Measurements from ENCODE around the gene RRP36. TPM values are rescaled to one million over a fixed set of nuclear protein-coding genes. Genes with fewer than 3 reads are reported as not detected.

Gene RRP36
- total RNA-seq = 102 and 110 TPM in 2 replicates

GRCh38 chr6:43021270-43022047 lies at the start of gene RRP36:
TSS of gene RRP36 (plus strand) at chr6:43021623. CDS start at chr6:43021655, 32 bp downstream.

GRCh38 chr6:42978839-42979522 lies 42.4 kb upstream of the RRP36 start, which contains the start of gene PEX6:
TSS of gene PEX6 (minus strand) at chr6:42979181. CDS start at chr6:42979150, 31 bp downstream.

GRCh38 chr6:42984001-42984923 lies 37.2 kb upstream of the RRP36 start, which contains the start of gene PPP2R5D:
TSS of gene PPP2R5D (plus strand) at chr6:42984570. CDS start at chr6:42984678, 108 bp downstream.

GRCh38 chr6:43013843-43014433 lies 7.5 kb upstream of the RRP36 start, which contains the start of the genes KLHDC3 and MEA1:
TSS of gene KLHDC3 (plus strand) at chr6:43014249. CDS start at chr6:43017193, 2,944 bp downstream.
TSS of gene MEA1 (minus strand) at chr6:43013946. CDS start at chr6:43013813, 133 bp downstream.

GRCh38 chr6:43053545-43054205 lies 32.3 kb downstream of the RRP36 start, which contains the start of gene CUL7:
TSS of gene CUL7 (minus strand) at chr6:43053851. CDS start at chr6:43052788, 1,063 bp downstream.

GRCh38 chr6:43059168-43060033 lies 38.0 kb downstream of the RRP36 start, which contains the start of the genes KLC4 and MRPL2:
TSS of gene KLC4 (plus strand) at chr6:43059631. CDS start at chr6:43061336, 1,705 bp downstream.
TSS of gene MRPL2 (minus strand) at chr6:43059434. CDS start at chr6:43059381, 53 bp downstream.

GRCh38 chr6:43075670-43076463 lies 54.4 kb downstream of the RRP36 start, which contains the start of gene PTK7:
TSS of gene PTK7 (plus strand) at chr6:43076314. CDS start at chr6:43076489, 175 bp downstream.

Other genes with a start within 250 kb of the RRP36 start
- 6.2 and 6.9 TPM in 2 replicates for gene BICRAL, start 239.6 kb upstream of the RRP36 start, total RNA-seq
- gene RPL7L1, start 142.0 kb upstream of the RRP36 start, total RNA-seq = 148 and 153 TPM in 2 replicates
- not detected in 2 replicates for gene PTCRA, start 105.6 kb upstream of the RRP36 start, total RNA-seq
- 24.6 and 28.4 TPM in 2 replicates for gene CNPY3, start 92.1 kb upstream of the RRP36 start, total RNA-seq
- gene GNMT, start 60.9 kb upstream of the RRP36 start, total RNA-seq = 0.33 TPM in 1 of 2 replicates, not detected in the other
- gene PEX6, start 42.4 kb upstream of the RRP36 start, total RNA-seq = 11.8 and 20.3 TPM in 2 replicates
- gene PPP2R5D, start 37.1 kb upstream of the RRP36 start, total RNA-seq = 44.0 and 50.3 TPM in 2 replicates
- 45.5 and 46.4 TPM in 2 replicates for gene MEA1, start 7.7 kb upstream of the RRP36 start, total RNA-seq
- 129 and 137 TPM in 2 replicates for gene KLHDC3, start 7.4 kb upstream of the RRP36 start, total RNA-seq
- 26.7 and 50.0 TPM in 2 replicates for gene CUL7, start 32.2 kb downstream of the RRP36 start, total RNA-seq
- gene MRPL2, start 37.8 kb downstream of the RRP36 start, total RNA-seq = 19.1 and 26.5 TPM in 2 replicates
- 15.9 and 17.0 TPM in 2 replicates for gene KLC4, start 38.0 kb downstream of the RRP36 start, total RNA-seq
- gene PTK7, start 54.7 kb downstream of the RRP36 start, total RNA-seq = 12.0 and 35.6 TPM in 2 replicates
- gene SRF, start 149.6 kb downstream of the RRP36 start, total RNA-seq = 24.8 TPM in 2 replicates
- gene CUL9, start 160.6 kb downstream of the RRP36 start, total RNA-seq = 24.9 and 31.7 TPM in 2 replicates
- gene DNPH1, start 207.9 kb downstream of the RRP36 start, total RNA-seq = 30.8 and 45.7 TPM in 2 replicates
- gene TTBK1, start 221.9 kb downstream of the RRP36 start, total RNA-seq = 0.10 TPM in 1 of 2 replicates, not detected in the other

All from vein endothelial cell (primary cell).